ENCODE measurements around the gene SPCS3.

- TF ChIP-seq CTCF (IDR thresholded peaks at IDR 0.05; ENCODE audit: low read length) (no peak), EZH2 (IDR thresholded peaks at IDR 0.05; ENCODE audit: borderline replicate concordance, low read length) (no peak)
These were observed 1.8 kb downstream of the SPCS3 start for GRCh38 chr4:176321589-176321988.
